ENCODE measurements around the gene ITGB5.

The ITGB5 gene

DNA sequence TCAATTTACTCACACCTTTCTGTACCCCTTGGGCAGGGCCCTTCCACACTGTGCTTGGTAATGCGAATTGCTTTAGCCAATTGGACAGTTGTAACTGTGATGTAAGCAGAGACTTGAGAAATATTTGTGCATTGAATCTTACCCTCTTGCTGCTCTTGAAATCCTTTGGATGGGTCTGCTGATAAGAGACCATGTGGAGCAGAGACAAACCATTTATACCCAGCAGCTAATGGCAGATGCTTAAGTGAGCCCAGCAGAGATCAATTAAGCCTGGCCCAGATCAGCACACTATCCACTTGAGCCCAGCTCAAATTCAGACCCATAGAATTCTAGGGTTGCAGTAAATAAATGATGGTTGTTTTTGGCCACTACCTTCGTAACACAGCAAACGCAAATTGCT lies 28.1 kb upstream of the ITGB5 start:
- TF ChIP-seq, protein P1, sequence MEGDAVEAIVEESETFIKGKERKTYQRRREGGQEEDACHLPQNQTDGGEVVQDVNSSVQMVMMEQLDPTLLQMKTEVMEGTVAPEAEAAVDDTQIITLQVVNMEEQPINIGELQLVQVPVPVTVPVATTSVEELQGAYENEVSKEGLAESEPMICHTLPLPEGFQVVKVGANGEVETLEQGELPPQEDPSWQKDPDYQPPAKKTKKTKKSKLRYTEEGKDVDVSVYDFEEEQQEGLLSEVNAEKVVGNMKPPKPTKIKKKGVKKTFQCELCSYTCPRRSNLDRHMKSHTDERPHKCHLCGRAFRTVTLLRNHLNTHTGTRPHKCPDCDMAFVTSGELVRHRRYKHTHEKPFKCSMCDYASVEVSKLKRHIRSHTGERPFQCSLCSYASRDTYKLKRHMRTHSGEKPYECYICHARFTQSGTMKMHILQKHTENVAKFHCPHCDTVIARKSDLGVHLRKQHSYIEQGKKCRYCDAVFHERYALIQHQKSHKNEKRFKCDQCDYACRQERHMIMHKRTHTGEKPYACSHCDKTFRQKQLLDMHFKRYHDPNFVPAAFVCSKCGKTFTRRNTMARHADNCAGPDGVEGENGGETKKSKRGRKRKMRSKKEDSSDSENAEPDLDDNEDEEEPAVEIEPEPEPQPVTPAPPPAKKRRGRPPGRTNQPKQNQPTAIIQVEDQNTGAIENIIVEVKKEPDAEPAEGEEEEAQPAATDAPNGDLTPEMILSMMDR (IDR thresholded peaks at IDR 0.05; ENCODE audit: insufficient read depth, low read depth, low read length, missing control alignments) = no peak
- DNase-seq (ENCODE audit: low read depth) = no peak
- no peak overlapping the region for H3K4me3 ChIP-seq (ENCODE audit: low read depth, low read length)

DNA sequence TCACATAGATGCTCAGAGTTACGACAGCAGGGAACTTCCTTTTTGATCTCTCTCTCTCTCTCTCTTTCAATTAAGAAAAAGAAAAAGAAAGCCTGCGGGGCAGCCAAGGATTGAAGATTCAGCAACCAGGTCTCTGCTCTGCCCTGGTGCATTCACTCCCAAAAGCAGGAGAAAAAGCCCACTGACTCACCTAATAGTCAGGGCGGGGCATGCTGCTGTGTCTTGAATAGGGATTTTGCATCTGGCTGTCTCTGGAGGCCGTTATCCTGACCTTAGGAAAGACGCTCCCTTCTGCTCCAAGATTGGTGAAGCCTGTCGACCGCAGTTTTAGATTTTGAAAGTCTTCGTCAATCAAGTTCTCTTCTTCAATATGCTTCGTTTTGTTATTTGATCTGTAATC lies 20.8 kb upstream of the ITGB5 start:
- TF ChIP-seq, protein P1 (IDR thresholded peaks at IDR 0.05; ENCODE audit: insufficient read depth, low read depth, low read length, missing control alignments) = no peak
- no peak overlapping the region for H3K4me3 ChIP-seq (ENCODE audit: low read depth, low read length)
- DNase-seq (ENCODE audit: low read depth) = no peak

DNA sequence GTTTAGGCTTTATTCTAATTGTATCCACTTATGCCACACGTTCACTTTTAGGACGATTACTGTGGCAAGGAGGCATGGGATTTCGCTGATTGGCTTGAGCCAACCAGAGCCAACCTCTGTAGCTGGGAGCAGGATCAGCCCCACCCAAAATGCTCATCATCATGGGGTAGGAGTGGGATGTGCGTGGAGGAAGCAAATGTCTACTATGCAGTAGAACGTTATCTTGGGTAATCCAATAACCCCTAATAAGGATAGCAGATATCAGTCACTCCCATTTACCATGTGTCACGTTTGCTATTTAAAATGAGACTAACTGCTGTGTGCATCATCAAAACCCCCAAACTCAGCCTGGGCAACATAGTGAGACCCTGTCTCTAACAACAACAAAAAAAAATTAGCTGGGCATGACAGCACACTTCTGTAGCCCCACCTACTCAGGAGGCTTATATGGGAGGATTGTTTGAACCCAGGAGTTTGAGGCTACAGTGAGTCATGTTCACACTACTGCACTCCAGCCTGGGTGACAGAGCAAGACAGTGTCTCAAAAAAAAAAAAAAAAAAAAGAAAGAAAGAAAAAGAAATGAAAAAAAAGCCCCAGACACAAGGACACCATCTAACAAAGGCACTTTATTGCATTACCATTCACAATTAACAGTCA lies 17.8 kb upstream of the ITGB5 start:
- TF ChIP-seq, protein P1 (IDR thresholded peaks at IDR 0.05; ENCODE audit: insufficient read depth, low read depth, low read length, missing control alignments) = no peak
- H3K4me3 ChIP-seq (ENCODE audit: low read depth, low read length) = no peak overlapping the region
- no peak for DNase-seq (ENCODE audit: low read depth)

DNA sequence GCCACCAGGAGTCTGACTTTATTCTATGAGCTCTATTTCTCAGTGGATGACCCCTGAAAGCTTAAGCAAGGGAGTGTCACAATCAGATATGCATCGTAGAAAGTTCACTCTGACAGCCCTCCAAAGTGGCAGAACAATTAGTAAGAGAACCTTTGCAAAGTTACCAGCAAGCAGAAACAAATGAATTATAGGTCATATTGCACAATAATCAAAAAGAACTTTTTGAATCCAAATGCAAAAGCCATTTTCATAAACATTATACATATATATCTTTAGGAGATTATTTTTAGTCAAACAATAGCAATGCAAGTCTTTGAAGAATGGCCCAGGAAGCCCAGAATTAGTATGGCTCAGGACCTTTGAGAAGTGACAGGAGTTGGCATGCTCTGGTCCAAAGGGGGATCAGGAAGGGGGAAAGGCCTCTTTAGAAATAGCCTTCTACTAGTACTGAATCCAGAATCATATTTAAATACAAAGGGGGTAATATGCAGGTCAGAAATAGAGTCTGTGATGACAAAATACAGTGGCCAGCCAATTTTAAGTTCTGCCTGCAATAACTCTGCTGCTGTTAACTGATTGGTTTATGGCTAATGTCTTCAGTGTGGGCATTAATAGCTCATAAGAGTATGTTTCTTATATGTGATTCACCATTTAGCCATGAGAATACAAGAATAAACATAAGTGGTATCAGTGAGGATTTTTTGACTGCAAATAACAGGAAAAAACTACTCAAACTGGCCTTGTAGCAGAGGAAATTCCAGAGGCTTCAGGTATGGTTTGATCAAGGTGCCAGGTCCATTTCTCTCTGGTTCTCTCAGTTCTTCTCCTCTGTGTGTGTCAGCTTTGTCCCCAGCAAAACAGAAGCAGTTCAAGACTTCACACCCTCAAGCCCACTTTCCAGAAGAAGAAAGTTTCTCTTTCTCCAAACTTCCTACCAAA lies 17.0 kb upstream of the ITGB5 start:
- DNase-seq (ENCODE audit: low read depth) = no peak
- TF ChIP-seq, protein P1 (IDR thresholded peaks at IDR 0.05; ENCODE audit: insufficient read depth, low read depth, low read length, missing control alignments) = no peak

DNA sequence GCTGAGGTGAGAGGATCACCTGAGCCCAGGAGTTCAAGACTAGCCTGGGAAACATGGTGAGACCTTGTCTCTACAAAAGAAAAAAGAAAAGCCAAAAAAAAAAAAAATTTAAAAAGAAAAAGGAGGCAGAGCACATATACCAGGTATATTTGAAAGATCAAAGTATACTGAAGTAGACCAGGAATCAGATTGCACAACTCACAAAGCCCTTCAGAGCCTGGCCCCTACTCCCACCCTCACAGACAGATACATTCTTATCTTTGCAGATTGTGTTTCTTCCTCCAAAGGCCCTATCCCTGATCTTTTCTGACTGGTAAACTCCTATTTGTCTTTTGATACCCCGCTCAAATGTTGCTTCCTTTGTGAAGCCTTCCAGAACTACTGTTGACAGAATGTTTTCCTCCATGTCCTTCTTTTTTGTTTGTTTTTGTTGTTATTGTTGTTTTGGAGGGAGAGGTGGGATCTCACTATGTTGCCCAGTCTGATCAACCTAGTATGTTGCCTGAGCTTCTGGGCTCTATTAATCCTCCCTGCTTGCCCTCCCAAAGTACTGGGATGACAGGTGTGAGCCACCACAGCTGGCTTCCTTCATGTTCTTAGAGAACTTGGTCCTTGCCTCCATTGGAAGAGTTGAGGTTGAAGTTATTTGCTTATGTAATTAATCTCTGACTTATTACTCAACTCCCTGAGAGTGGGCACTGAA lies 9.8 kb upstream of the ITGB5 start:
- DNase-seq (ENCODE audit: low read depth) = no peak
- TF ChIP-seq, protein P1 (IDR thresholded peaks at IDR 0.05; ENCODE audit: insufficient read depth, low read depth, low read length, missing control alignments) = no peak

More for the DNA sequence above, 17.0 kb upstream of the ITGB5 start:
- no peak overlapping the region for H3K4me3 ChIP-seq (ENCODE audit: low read depth, low read length)

DNA sequence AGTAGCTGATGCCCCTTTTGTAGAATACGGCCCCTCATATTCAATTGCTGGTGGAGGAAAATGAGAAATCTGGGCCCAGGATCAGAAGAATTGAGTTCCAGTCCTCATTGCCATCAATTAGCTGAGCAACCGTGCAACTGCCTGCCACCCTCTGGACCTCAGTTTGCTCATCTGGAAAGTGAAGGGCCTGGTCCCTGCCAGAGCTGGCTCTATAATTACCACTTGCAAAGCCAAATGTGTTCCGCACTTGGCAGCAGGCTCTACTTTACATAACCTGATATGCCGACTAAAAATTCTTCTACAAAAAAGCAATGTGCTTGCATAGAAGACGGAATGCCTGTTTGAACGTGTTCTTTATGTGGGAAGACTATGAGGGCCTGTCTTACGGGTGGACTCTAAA lies 8.6 kb upstream of the ITGB5 start:
- H3K4me3 ChIP-seq (ENCODE audit: low read depth, low read length) = no peak overlapping the region
- DNase-seq (ENCODE audit: low read depth) = no peak
- TF ChIP-seq, protein P1 (IDR thresholded peaks at IDR 0.05; ENCODE audit: insufficient read depth, low read depth, low read length, missing control alignments) = no peak

More for the DNA sequence above, 9.8 kb upstream of the ITGB5 start:
- no peak overlapping the region for H3K4me3 ChIP-seq (ENCODE audit: low read depth, low read length)
